HG03457 (cell line): ENCODE data around the gene SMARCA4.

Experiments used
- ATAC-seq: cut with Tn5 transposase; IDR thresholded peaks from one replicate; pipeline ENCODE4 v1.9.1; 2021; ENCODE audit warnings: moderate number of reproducible peaks; ENCODE audit not compliant: unreplicated experiment

The SMARCA4 gene

GRCh38 chr19:11007385-11007784, 46.6 kb downstream of the SMARCA4 start:
- no peak for ATAC-seq

GRCh38 chr19:11007962-11008532, 47.2 kb downstream of the SMARCA4 start:
- ATAC-seq: no peak

- ATAC-seq: no peak
Observed at GRCh38 chr19:11010041-11010440, 49.2 kb downstream of the SMARCA4 start.

- ATAC-seq: no peak
Observed at GRCh38 chr19:11012507-11012906, 51.7 kb downstream of the SMARCA4 start.

- ATAC-seq: no peak
Observed at GRCh38 chr19:11013771-11014170, 52.9 kb downstream of the SMARCA4 start.

- no peak for ATAC-seq
Observed at GRCh38 chr19:11014403-11014911, 53.6 kb downstream of the SMARCA4 start.

- no peak for ATAC-seq
Observed at GRCh38 chr19:11016631-11017030, 55.8 kb downstream of the SMARCA4 start.

GRCh38 chr19:11017275-11018035, 56.6 kb downstream of the SMARCA4 start:
- ATAC-seq: no peak

GRCh38 chr19:11018179-11018578, 57.3 kb downstream of the SMARCA4 start:
- ATAC-seq: no peak

- no peak for ATAC-seq
Observed at GRCh38 chr19:11018763-11019162, 57.9 kb downstream of the SMARCA4 start.

- no peak for ATAC-seq
Observed at GRCh38 chr19:11019262-11019661, 58.4 kb downstream of the SMARCA4 start.

- ATAC-seq: no peak
Observed at GRCh38 chr19:11019824-11020223, 59.0 kb downstream of the SMARCA4 start.

GRCh38 chr19:11020423-11020822, 59.6 kb downstream of the SMARCA4 start:
- no peak for ATAC-seq

GRCh38 chr19:11020982-11021759, 60.3 kb downstream of the SMARCA4 start:
- no peak for ATAC-seq

GRCh38 chr19:11021760-11022144, 60.9 kb downstream of the SMARCA4 start:
- no peak for ATAC-seq

GRCh38 chr19:11023016-11023415, 62.2 kb downstream of the SMARCA4 start:
- no peak for ATAC-seq

GRCh38 chr19:11023710-11024109, 62.9 kb downstream of the SMARCA4 start:
- ATAC-seq: no peak

- no peak for ATAC-seq
Observed at GRCh38 chr19:11024259-11024658, 63.4 kb downstream of the SMARCA4 start.

GRCh38 chr19:11025006-11025405, 64.2 kb downstream of the SMARCA4 start:
- no peak for ATAC-seq

- ATAC-seq: no peak
Observed at GRCh38 chr19:11025445-11025844, 64.6 kb downstream of the SMARCA4 start.

GRCh38 chr19:11025997-11026396, 65.2 kb downstream of the SMARCA4 start:
- ATAC-seq: no peak

GRCh38 chr19:11027381-11027780, 66.6 kb downstream of the SMARCA4 start:
- no peak for ATAC-seq
